ENCODE results near the gene UBTD1. TPM values are rescaled to one million over a fixed set of nuclear protein-coding genes. Genes with fewer than 3 reads are reported as not detected.

Gene UBTD1
- total RNA-seq, 1 experiment from 2014 or later, result 19.0 TPM

DNA sequence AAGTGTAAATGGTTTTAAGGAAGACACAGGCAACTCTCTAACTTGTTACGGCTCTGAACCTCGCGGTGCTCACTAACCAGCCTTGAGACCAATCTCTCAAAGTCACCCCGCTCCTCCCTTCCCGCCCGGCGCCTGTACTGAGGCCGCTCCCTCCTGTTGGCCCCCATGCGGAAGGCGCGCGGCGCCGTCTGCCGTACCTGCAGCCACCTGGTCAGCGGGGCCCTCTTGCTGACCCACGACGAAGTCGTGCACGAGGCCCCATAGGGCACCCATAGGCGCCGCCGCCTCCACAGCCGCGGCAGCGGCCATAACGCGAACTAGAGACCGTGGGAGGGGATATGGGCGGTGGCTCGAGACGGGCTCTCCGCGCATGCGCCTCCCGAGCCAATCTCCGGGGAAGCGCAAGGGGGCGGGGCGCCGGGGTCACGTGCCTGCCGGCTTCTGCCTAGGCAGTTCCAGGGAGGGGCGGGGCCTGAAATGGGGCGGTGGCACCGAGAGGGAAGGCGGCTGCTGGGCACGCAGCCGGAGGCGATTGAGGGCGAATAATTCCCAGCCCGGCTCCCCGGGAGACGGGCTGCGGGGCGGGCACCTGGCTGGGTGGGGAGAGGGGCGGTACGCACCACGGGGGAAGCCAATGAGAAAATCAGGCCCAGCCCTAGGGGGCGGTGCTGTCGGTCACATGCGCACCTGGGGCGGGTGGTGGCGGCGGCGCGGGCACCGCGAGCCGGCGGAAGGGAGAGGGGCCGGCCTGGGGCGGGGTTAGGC lies 466 bp upstream of the UBTD1 start, which contains the start of gene MMS19:
Gene MMS19 (minus strand): TSS at position 347 of the 765 bp plus-strand sequence. CDS start 38 bp downstream, at position 309.
- no peak within 1 kb of the TSS for H4K8ac ChIP-seq (replicated peaks; ENCODE audit: insufficient read length, low read depth, low read length)
- H3K27ac ChIP-seq (ENCODE audit: insufficient read length, low read depth, low read length), result peak within 1 kb of the TSS; percentile 3
- H2AK5ac ChIP-seq (ENCODE audit: insufficient read length, low read length), result no peak within 1 kb of the TSS
- Mint-ChIP-seq H3K27me3 (ENCODE audit: low read depth) (peaks cover 23% of the 10 kb centered on the region), H3K36me3 (ENCODE audit: insufficient read depth in 1 of 3, low read depth in 3 of 3) (peaks cover 0 to 6% (median 4%) of the 10 kb centered on the region in 3 experiments; a peak in 5 of 7 replicates), H3K4me1 (peaks cover 41 to 51% of the 10 kb centered on the region in 2 experiments), H3K9me3 (no peaks in the 10 kb centered on the region), H3K27ac (peak within 1 kb of the TSS; percentile 94 to 99 (median 97)), H3K4me3 (peak within 1 kb of the TSS; percentile 89)
- peaks cover 14% of the 10 kb centered on the region for H3K23me2 ChIP-seq (ENCODE audit: insufficient read length, low read depth, low read length, poor library complexity, severe bottlenecking)
- H4K91ac ChIP-seq (ENCODE audit: insufficient read length, low read depth, low read length), result no peak within 1 kb of the TSS
- no peak within 1 kb of the TSS for H3K23ac ChIP-seq (ENCODE audit: insufficient read length, low read depth, low read length)
- H2AFZ ChIP-seq (ENCODE audit: low read length), result no peak within 1 kb of the TSS
- TF ChIP-seq, protein P1, sequence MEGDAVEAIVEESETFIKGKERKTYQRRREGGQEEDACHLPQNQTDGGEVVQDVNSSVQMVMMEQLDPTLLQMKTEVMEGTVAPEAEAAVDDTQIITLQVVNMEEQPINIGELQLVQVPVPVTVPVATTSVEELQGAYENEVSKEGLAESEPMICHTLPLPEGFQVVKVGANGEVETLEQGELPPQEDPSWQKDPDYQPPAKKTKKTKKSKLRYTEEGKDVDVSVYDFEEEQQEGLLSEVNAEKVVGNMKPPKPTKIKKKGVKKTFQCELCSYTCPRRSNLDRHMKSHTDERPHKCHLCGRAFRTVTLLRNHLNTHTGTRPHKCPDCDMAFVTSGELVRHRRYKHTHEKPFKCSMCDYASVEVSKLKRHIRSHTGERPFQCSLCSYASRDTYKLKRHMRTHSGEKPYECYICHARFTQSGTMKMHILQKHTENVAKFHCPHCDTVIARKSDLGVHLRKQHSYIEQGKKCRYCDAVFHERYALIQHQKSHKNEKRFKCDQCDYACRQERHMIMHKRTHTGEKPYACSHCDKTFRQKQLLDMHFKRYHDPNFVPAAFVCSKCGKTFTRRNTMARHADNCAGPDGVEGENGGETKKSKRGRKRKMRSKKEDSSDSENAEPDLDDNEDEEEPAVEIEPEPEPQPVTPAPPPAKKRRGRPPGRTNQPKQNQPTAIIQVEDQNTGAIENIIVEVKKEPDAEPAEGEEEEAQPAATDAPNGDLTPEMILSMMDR (conservative IDR thresholded peaks at IDR 0.05), result 0 out of 3 replicates have a peak, but pooled peaks have one; percentile 13
- DNase-seq, result peak; percentile 98
- H2BK12ac ChIP-seq (ENCODE audit: insufficient read length, low read depth, low read length), result no peak within 1 kb of the TSS
- peak within 1 kb of the TSS; percentile 82 for H3K14ac ChIP-seq (ENCODE audit: insufficient read depth, low read length)
- no peak within 1 kb of the TSS for H4K5ac ChIP-seq (ENCODE audit: insufficient read length, low read depth, low read length)
- no peaks in the 10 kb centered on the region for H4K20me1 ChIP-seq (ENCODE audit: control insufficient read depth, insufficient read depth, insufficient read length)
- peaks cover 3% of the 10 kb centered on the region; the same call in 1 of the 2 replicates for H3K4me1 ChIP-seq (ENCODE audit: insufficient read depth, low read length)
- peaks cover under 1% of the 10 kb centered on the region for H3K79me1 ChIP-seq (ENCODE audit: insufficient read depth, low read depth, low read length, poor library complexity, severe bottlenecking)
- H3K9ac ChIP-seq (ENCODE audit: extremely low read depth, insufficient read length, low read length), result peak within 1 kb of the TSS; percentile 67
- H2BK15ac ChIP-seq (ENCODE audit: low read depth, low read length), result no peak within 1 kb of the TSS
- H3K4ac ChIP-seq (ENCODE audit: low read depth, low read length), result no peak within 1 kb of the TSS
- H2BK5ac ChIP-seq (ENCODE audit: insufficient read length, low read length), result no peak within 1 kb of the TSS
- H2BK20ac ChIP-seq (ENCODE audit: low read depth, low read length, poor library complexity, severe bottlenecking), result no peak within 1 kb of the TSS
- peak within 1 kb of the TSS; percentile 97 for H3K4me2 ChIP-seq (ENCODE audit: insufficient read depth, insufficient read length, low read length)
- no peak within 1 kb of the TSS for H3T11ph ChIP-seq (ENCODE audit: low read length)
- H3K79me2 ChIP-seq (ENCODE audit: insufficient read depth, low read length), result peaks cover 23% of the 10 kb centered on the region; the same call in 1 of the 2 replicates
- H2BK120ac ChIP-seq (ENCODE audit: low read depth, low read length, poor library complexity, severe bottlenecking), result no peak within 1 kb of the TSS
- no peaks in the 10 kb centered on the region for H3K9me3 ChIP-seq (ENCODE audit: control insufficient read depth, low read depth, low read length)
- H3K56ac ChIP-seq (ENCODE audit: insufficient read length, low read depth, low read length), result no peak within 1 kb of the TSS
- WGBS (ENCODE audit: extremely low coverage, insufficient read length, low lambda C conversion rate), result no CpG with 5 or more reads among the region's 73 CpGs
- peak within 1 kb of the TSS; percentile 73 for H3K18ac ChIP-seq (ENCODE audit: insufficient read length, low read depth, low read length)
- peaks cover 9% of the 10 kb centered on the region; the same call in 1 of the 2 replicates for H3K27me3 ChIP-seq (ENCODE audit: insufficient read depth, low read length)
